ENCODE measurements around the gene DLK1. TPM values are rescaled to one million over a fixed set of nuclear protein-coding genes. Genes with fewer than 3 reads are reported as not detected.

Gene DLK1
- polyA plus RNA-seq, 3 donors: 0.92 to 2.9 TPM; not detected in 1

DNA sequence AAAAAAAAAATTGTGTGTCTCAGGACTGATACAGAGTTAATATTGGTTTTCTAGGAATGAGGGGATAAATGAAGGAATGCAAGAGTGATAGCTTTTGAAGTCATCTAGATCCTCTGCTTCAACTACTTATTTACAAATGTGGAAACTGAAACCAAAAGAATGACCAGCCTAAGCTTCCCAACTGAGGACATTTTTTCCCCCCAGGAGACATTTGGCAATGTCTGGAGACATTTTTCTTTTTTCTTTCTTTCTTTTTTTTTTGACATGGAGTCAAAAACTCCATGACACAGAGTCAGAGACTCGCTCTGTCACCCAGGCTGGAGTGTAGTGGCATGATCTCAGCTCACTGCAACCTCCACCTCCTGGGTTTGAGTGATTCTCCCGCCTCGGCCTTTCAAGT is 15.3 kb downstream of the DLK1 start:
- 57 to 64% (median 60%) methylated on average over 3 of the region's 3 CpGs for WGBS, 3 donors
- H3K27ac ChIP-seq (ENCODE audit: low read depth, low read length): no peak overlapping the region

DNA sequence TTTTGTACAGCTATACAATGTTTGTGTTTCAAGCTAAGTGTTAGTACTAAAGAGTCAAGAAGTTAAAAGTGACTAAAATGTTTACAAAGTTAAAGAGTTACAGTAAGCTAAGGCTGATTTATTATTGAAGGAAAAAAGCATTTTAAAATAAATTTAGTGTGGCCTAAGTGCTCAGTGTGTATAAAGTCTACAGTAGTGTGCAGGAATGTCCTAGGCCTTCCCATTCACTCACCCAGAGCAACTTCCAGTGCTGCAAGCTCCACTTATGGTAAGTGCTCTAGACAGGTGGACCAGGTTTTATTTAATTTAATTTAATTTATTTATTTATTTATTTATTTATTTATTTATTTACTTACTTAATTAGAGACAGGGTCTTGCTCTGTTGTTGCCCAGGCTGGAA is 19.6 kb downstream of the DLK1 start:
- H3K27ac ChIP-seq (ENCODE audit: low read depth, low read length): no peak overlapping the region

DNA sequence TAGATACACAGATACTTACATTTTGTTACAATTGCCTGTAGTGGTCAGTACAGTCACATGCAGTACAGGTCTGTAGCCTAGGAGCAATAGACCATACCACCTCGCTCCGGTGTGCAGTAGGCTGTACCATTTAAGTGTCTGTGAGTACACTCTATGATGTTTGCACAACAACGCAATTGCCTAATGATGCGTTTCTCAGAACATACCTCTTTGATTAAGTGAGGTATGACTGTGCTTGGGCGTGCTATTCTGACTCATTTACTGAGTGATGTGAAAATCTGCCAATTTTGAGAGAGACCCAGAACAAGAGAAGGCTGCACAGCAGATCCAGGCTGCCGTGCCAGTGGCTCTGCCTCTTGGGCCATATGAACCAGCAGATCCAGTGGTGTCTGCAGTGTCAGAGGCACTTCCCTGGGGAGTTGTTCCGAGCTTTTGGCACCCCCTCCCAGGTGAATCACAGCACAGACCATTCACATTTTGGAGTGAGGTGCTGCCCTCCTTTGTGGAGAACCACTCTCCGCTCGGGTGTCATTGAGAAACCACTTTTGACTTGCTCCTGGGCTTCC is 20.4 kb downstream of the DLK1 start:
- WGBS, 3 donors: 74 to 77% (median 76%) methylated on average over 9 of the region's 9 CpGs
- H3K27ac ChIP-seq (ENCODE audit: low read depth, low read length): no peak overlapping the region

DNA sequence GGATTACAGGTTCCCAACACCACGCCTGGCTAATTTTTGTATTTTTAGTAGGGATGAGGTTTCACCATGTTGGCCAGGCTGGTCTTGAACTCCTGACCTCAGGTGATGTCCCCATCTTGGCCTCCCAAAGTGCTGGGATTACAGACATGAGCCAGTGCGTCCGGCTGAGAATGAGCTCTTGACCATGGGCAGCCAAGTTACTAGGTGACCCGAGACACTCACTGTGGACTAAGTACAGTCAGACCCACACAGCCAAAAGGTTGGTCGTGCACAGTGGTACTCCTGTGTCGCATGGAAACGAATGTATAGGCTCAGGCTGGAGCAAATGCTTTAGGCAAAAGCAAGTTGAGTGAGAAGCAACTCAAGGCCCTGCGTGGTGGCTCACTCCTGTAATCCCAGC is 21.0 kb downstream of the DLK1 start:
- no peak overlapping the region for H3K27ac ChIP-seq (ENCODE audit: low read depth, low read length)
- 84 to 95% (median 95%) methylated on average over 8 of the region's 8 CpGs for WGBS, 3 donors

DNA sequence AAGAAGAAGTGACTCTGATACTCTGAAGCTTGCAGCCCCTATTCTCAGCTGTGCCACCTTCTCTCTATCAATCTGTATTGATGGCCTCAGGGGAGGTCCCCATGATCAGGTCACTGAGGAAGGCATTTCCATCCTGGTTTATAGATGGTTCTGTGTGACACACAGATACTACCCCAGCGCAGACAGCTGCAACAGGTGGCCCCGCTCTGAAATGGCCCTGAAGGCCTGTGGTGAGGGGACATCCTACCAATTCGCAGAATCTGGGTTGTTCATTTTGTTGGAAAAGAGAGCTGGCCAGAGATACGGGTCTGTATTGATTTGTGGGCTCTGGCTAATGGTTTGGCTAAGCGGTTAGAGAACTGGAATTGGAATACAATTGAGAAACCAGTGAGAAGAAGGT is 21.7 kb downstream of the DLK1 start:
- no peak overlapping the region for H3K27ac ChIP-seq (ENCODE audit: low read depth, low read length)
- 73 to 86% (median 75%) methylated on average over 5 of the region's 5 CpGs for WGBS, 3 donors

DNA sequence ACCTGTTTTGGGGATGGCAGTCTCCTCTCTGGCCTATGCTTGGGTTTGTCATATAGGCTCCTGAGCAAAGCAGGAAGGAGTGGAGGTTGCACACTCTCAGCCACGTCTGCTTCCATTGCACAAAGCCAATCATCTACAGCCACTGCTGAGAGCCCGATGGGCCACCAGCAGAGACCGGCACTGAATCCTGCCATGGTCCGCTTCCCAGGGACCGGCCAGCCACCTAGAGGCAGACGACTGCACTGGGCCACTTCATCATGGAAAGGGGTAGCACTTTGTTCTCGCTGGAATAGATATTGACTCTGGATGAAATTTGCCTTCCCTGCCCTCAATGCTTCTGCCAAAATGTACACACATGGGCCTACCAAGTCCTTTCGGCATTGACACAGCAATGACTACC is 22.3 kb downstream of the DLK1 start:
- 81 to 88% (median 86%) methylated on average over 8 of the region's 8 CpGs for WGBS, 3 donors
- H3K27ac ChIP-seq (ENCODE audit: low read depth, low read length): no peak overlapping the region

DNA sequence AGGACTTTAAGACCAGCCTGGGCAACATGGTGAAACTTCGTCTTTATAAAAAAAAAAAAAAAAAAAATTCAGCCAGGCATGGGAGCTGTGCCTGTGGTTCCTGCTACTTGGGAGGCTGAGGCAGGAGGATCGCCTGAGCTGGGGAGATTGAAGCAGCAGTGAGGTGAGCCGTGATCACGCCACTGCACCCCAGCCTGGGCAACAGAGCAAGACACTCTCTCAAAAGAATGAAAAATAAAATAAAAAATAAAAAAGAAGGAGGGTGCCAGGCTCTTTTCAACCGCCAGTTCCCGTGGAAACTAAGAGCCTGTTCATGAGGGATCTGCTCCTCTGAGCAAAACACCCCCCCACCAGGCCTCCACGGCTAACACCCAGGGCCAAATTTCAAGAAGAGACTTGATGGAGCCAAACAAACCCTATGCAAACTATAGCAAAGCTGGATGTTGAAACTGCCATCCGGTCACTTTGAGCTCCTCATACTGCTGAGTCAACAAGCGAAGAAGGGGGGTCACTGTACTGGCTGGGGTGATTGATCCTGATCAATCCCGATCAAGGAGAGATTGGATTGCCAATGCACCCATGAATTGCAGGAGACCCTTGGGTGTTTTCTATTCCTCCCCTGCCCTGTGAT is 23.4 kb downstream of the DLK1 start:
- no peak overlapping the region for H3K27ac ChIP-seq (ENCODE audit: low read depth, low read length)
- WGBS, 3 donors: 94 to 96% (median 96%) methylated on average over 10 of the region's 10 CpGs

DNA sequence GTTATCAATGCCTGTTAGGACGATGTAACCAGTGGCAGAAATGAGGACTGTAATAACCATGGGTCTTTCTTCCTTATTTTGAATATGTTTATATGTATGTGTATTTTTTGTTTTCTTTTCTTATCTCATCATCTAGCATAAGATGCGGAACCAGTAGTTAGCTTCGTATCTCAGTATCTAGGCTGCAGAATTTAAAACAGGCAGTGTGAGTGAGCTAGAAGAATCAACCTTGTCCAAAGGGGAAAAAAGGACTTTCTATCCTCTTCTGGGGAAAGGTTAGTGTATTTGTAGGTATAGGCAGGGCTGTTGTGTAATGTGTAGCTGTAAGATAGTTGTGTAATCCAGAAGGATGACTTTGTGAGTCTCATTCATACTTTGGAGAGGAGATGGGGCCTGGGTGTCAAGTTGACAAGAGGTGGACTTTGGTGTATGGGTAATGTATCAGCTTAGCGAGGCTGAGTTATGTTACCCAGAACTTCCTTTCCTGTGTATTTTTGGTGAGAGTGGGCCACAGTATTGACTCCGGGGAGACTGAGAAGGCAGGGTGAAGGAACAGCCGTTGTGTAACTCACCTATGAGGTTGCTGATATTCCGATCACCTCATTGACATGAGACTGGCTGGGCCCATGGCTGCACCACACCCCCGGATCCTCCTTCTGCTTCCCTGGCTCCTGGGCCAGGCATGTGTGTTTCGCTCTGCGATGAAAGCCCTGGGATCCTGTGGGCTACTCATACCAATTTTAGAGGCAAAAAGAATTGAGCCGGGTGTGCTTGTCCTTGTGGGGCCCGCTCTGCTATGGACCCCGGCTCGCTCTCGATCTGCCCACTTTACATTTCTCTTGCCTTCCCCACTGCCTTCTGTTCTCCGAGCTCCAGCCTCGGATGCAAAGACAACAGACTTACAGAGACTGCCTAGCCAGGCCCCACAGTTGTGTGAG is 24.3 kb downstream of the DLK1 start:
- 89 to 94% (median 91%) methylated on average over 17 of the region's 17 CpGs for WGBS, 3 donors
- no peak overlapping the region for H3K27ac ChIP-seq (ENCODE audit: low read depth, low read length)

DNA sequence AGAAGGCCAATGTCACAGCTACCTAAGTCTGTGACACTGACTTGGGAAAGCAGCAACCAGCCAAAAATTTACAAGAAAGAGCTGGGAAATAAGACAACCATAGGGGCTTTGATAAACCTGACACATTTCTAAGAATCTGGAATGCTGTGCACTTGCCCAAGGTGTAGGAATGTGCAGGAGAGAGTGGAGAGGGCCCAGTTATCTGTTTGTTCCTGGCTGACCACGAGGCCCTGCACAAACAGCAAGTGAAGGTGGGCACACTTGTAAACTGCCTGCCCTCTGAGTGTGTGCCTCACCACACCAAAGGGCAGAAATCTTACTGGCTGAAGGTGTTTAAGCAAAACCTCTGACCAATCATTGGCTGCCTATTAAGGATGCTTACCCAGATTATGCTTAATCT is 27.3 kb downstream of the DLK1 start:
- H3K27ac ChIP-seq (ENCODE audit: low read depth, low read length): no peak overlapping the region
- 57 to 77% (median 71%) methylated on average over 1 of the region's 1 CpG for WGBS, 3 donors

DNA sequence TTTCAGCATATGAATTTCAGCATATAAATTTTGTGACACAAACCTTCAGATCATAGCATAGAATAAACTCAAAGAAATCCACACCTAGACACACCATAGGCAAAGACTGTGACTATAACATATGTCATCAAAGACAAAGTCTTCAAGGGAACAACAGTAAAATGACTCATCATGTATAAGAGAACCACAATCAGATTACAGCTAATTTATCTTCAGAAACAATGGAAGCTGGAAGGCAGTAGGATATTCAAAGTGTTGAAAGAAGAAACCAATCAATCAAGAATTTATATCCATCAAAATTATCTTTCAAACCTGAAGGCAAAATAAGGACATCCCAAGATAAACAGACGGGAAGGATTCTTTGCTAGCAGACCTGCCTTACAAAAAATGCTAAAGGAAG is 29.0 kb downstream of the DLK1 start:
- H3K27ac ChIP-seq (ENCODE audit: low read depth, low read length): no peak overlapping the region
- WGBS, 3 donors: 77 to 93% (median 89%) methylated on average over 1 of the region's 1 CpG

DNA sequence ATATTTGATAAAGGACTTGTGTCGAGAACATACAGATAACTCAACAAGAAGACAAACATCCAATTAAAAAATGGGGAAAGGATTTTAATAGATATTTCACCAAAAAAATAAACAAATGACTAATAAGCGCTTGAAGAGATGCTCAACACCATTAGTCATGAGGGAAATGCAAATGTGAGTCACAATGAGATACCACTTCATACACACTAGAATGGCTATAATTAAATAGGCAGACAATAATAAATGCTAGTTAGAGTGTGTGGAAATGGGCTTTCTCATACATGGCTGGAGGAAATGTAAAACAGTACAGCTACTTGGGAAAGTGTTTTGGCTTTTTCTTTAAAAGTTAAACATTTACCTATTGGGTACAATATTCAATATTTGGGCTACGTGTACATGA is 34.8 kb downstream of the DLK1 start:
- H3K27ac ChIP-seq (ENCODE audit: low read depth, low read length): no peak overlapping the region
- WGBS, 3 donors: 84 to 96% (median 94%) methylated on average over 3 of the region's 3 CpGs

DNA sequence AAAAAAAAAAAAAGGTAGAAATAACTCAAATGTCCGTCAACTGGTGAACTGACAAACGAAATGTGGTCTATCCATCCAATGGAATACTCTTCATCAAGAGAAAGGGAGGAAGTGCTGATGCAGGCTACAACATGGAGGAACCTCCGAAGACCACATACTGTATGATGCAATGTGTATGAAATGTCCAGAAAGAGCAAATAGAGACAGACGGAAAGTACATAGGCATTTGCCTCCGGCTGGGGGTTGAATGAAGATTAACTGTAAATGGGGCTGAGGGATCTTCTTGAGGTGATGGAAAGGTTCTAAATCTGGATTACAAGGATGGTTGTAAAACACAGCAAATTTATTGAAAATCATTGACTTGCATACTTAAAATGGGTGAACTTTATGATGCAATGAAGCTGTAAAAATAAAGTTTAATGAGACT is 35.4 kb downstream of the DLK1 start:
- 61 to 73% (median 65%) methylated on average over 5 of the region's 5 CpGs for WGBS, 3 donors

DNA sequence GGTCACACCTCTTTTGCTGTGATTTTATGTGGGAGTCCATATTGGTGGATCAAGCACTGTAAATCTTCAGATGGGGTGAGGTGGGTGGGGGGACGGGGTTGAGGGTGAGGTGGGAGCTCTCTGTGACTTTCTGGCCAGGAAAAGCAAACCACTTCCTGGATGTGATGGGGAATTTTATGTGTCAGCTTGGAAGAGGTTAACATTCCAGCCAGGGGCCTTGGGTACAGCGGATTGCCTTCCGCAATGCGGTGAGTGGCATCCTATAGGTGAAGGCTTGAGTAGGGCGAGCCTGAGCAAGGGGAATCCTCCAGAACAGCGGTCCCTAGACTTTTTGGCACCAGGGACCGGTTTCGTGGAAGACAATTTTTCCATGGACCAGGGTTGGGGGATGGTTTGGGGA is 36.2 kb downstream of the DLK1 start:
- no peak overlapping the region for H3K27ac ChIP-seq (ENCODE audit: low read depth, low read length)
- WGBS, 3 donors: 90 to 95% (median 91%) methylated on average over 8 of the region's 8 CpGs

More for the DNA sequence above, 35.4 kb downstream of the DLK1 start:
- H3K27ac ChIP-seq (ENCODE audit: low read depth, low read length): no peak overlapping the region

DNA sequence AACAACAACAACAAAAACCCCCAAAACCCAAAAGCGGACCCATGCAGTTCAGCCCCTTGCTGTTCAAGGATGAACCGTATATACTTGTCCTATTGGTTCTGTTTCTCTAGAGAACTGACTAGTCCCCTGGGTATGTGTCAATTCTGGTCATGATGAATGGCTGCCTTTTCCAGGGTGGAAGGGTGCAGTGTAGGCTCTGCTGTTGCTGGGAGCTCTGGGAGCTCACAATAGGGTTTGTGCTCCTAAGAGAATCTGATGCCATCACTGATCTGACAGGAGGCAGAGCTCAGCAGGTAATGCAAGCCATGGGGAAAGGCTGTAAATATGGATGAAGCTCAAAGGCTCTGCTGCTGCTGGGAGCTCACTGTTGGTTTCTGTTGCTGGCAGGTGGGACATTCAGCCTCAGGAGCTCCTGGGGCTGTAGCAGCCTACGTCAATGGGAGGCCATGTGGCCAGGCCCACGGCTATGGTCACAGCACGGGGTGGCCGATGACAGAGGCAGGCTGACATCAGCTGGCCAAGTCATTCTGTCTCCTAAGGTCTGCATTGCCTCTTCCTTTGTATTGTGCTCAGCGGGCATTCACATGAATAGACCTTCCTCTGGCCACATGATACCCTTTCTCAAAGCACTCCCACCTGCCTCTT is 37.9 kb downstream of the DLK1 start:
- WGBS, 3 donors: 79 to 89% (median 89%) methylated on average over 7 of the region's 7 CpGs
- H3K27ac ChIP-seq (ENCODE audit: low read depth, low read length): no peak overlapping the region

DNA sequence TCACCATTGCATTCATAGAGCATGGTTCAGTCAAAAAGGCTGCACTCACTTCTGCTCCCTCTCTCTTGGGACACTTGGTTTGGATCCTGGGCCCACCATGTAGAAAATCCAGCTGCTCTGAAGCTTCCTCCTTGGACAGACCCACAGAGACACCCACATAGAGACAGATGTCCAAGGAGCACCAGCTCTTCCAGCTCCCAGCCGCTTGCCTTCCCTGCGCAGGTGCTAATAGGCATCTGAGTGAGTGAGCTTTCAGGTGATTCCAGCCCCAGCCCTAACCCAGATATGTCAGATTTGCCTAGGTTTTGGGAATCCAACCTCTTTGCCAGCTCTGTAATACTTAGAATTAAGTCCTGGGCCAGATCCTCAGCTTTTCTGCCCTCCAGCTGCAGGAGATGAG is 38.6 kb downstream of the DLK1 start:
- 98 to 100% (median 100%) methylated on average over 2 of the region's 2 CpGs for WGBS, 3 donors
- no peak overlapping the region for H3K27ac ChIP-seq (ENCODE audit: low read depth, low read length)

DNA sequence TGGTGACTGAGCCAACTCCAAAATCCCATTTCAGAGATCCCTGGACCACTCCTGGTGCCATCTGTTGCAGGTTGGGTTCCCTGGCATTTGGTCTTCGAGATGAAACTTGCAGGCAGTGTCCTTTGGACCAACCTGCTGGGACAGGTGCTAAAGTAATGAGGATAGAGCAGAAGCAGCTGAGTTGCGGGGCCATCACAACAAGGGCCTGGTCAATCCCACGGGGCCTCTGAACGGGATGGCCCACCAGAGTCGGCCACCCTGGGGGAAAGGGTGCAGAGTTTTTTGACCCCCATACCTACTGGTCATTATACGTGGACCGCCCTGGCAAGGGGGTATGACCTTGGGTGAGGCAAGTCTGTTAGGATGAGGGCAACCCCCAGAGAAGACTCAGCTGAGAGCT is 39.3 kb downstream of the DLK1 start:
- WGBS, 3 donors: 91 to 94% (median 93%) methylated on average over 7 of the region's 7 CpGs
- H3K27ac ChIP-seq (ENCODE audit: low read depth, low read length): no peak overlapping the region

DNA sequence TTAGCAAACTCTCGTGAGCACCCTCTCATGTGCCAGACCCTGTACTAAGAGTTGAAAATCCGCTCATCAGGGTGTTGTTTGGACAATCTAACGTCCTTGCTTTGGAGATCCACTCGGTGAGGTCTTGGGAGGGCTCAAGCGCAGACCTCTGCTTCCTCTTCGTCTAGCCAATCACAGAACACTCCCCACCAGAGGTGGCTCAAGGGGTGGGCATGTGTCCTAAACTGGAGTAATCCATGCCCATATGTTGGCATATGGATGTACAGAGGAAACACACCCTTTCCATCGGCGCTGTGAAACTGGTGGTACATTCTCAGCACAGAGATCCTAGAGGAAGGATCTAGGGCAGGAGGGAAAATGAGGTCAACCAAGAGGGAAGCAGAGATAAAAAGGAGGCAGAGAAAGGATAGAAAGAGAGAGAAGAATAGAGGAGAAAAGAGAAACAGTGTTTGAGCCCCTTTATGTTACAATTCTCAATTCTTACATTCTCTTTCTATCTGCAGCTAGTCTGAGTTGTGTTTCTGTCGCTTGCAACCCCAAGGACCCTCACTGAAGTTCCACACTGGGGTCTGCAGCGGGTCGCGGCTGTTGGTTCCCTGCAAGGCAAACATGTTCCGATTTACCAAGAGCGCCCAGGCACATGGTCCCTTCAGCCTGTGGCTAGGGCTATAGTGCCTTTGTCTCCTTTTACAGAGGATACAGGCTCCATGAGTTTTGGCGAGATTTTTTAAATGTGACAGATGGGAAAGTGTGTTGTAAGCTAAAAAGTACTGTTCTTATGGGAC is 40.5 kb downstream of the DLK1 start:
- no peak overlapping the region for H3K27ac ChIP-seq (ENCODE audit: low read depth, low read length)
- 80 to 86% (median 82%) methylated on average over 15 of the region's 15 CpGs for WGBS, 3 donors

DNA sequence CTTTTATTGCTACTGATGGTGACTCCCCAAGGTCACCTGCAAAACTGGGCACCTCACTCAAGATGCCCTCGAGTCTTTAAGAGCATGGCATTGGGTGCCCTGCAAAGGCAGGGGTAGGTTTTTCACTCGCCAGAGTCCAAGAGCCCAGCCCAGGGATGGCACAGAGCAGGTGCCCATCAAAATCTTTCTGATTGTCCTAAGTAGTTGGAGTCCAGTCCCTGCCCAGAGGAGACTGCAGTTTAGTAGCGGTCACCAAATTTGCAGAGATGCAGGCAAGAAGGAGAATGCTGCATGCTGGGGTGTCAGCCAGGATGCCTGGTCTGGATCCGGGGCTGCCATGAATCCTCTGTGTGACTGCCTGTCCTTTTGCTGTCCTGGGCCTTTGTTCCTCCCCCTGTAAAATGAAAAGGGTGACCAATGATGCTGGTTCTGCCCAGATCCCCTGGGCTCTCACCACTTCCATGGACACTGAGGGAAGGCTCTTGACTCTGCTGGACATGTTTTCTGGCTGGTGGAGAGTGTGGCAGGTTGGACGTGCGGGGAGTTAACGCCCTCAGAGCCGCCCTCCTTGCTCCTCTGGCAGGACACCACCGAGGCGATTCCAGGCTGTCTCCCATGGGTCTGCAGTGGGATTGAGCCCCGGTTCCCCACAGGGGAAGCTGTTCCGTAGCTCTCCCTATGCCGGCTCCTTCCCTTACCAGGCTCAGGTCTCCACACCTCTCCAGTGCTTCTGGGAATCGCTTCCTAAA is 41.3 kb downstream of the DLK1 start:
- no peak overlapping the region for H3K27ac ChIP-seq (ENCODE audit: low read depth, low read length)
- 78 to 79% (median 78%) methylated on average over 14 of the region's 14 CpGs for WGBS, 3 donors

Measured in adipose tissue (tissue), 3 donors.